Measurements from ENCODE around the gene CARD10.

GRCh38 chr22:37440875-37441274, 78.3 kb downstream of the CARD10 start:
- TF ChIP-seq EZH2 (IDR thresholded peaks at IDR 0.05; ENCODE audit: low read depth): no peak
- TF ChIP-seq CTCF (conservative IDR thresholded peaks at IDR 0.05): no peak
